ENCODE measurements around the gene AFM.

AFM gene

GRCh38 chr4:73432169-73433000 is 49.2 kb upstream of the AFM start:
- Histone ChIP-seq H3K4me1 (ENCODE audit: control insufficient read depth, insufficient read depth, low read length) (no peaks in the 10 kb centered on the region), H3K4me3 (ENCODE audit: low read depth, low read length) (no peak overlapping the region), H3K9me3 (ENCODE audit: control insufficient read depth, insufficient read depth, low read depth, low read length) (no peaks in the 10 kb centered on the region), H3K36me3 (ENCODE audit: control insufficient read depth in 2 of 2, insufficient read depth in 1 of 2, low read length in 2 of 2) (no peaks in the 10 kb centered on the region), H3K27ac (ENCODE audit: extremely low read depth, low read depth, low read length) (no peak overlapping the region)
- ChIA-PET POLR2A (no interaction called here), CTCF (interaction anchor here (0.5 to 0.9 kb wide), 2 partner anchors 11 to 120 kb away, joined by 3 read pairs; no protein-coding TSS in a partner anchor)
- TF ChIP-seq ZSCAN4 (tag by site-specific recombination; IDR thresholded peaks at IDR 0.05) (no peak), ZNF677 (tag by site-specific recombination; IDR thresholded peaks at IDR 0.05) (0 out of 2 replicates have a peak, but pooled peaks have one; percentile 23)

GRCh38 chr4:73433140-73433539 is 48.4 kb upstream of the AFM start:
- H3K4me1 ChIP-seq (ENCODE audit: control insufficient read depth, insufficient read depth, low read length), result no peaks in the 10 kb centered on the region
- POLR2A ChIA-PET, result no interaction called here
- CTCF ChIA-PET, result interaction anchor here (0.9 to 3.4 kb wide), 4 partner anchors 8 to 35 kb away, joined by 3 to 20 read pairs (median 4); no protein-coding TSS in a partner anchor

DNA sequence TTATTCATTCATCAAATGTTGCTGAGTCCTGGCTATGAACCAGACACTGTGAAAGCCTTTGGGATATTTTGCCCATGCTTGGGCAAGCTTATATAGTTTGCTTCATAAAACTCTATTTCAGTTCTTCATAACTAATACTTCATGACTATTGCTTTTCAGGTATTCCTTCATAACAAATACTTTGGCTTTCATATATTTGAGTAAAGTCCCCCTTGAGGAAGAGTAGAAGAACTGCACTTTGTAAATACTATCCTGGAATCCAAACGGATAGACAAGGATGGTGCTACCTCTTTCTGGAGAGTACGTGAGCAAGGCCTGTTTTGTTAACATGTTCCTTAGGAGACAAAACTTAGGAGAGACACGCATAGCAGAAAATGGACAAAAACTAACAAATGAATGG is 47.2 kb upstream of the AFM start:
- CTCF ChIA-PET, result interaction anchor here (1.1 to 3.4 kb wide), 3 partner anchors 10 to 33 kb away, joined by 3 to 20 read pairs (median 6); no protein-coding TSS in a partner anchor
- POLR2A ChIA-PET, result no interaction called here
- Histone ChIP-seq H3K36me3 (ENCODE audit: control insufficient read depth in 2 of 2, insufficient read depth in 1 of 2, low read length in 2 of 2) (no peaks in the 10 kb centered on the region), H3K4me3 (ENCODE audit: low read depth, low read length) (no peak overlapping the region), H3K9me3 (ENCODE audit: control insufficient read depth, insufficient read depth, low read depth, low read length) (no peaks in the 10 kb centered on the region), H3K27ac (ENCODE audit: extremely low read depth, low read depth, low read length) (no peak overlapping the region), H3K4me1 (ENCODE audit: control insufficient read depth, insufficient read depth, low read length) (no peaks in the 10 kb centered on the region)
- TF ChIP-seq ZNF341 (tag by site-specific recombination; IDR thresholded peaks at IDR 0.05; ENCODE audit: low read depth) (no peak), ZNF175 (tag by site-specific recombination; IDR thresholded peaks at IDR 0.05) (no peak), RBAK (tag by site-specific recombination; IDR thresholded peaks at IDR 0.05) (no peak), ZSCAN23 (tag by site-specific recombination; IDR thresholded peaks at IDR 0.05) (no peak), OSR2 (tag by site-specific recombination; IDR thresholded peaks at IDR 0.05) (no peak), ZNF37A (tag by site-specific recombination; IDR thresholded peaks at IDR 0.05) (no peak), ZNF404 (tag by site-specific recombination; IDR thresholded peaks at IDR 0.05) (no peak), ZEB2 (tag by site-specific recombination; IDR thresholded peaks at IDR 0.05) (no peak), ELK4 (IDR thresholded peaks at IDR 0.05; ENCODE audit: borderline replicate concordance, low read depth, low read length) (no peak), ZNF626 (tag by site-specific recombination; IDR thresholded peaks at IDR 0.05) (no peak), ZNF830 (tag by site-specific recombination; IDR thresholded peaks at IDR 0.05; ENCODE audit: low read depth) (no peak), ZFP3 (tag by site-specific recombination; IDR thresholded peaks at IDR 0.05; ENCODE audit: low read depth) (no peak)
- TF ChIP-seq, protein P1, sequence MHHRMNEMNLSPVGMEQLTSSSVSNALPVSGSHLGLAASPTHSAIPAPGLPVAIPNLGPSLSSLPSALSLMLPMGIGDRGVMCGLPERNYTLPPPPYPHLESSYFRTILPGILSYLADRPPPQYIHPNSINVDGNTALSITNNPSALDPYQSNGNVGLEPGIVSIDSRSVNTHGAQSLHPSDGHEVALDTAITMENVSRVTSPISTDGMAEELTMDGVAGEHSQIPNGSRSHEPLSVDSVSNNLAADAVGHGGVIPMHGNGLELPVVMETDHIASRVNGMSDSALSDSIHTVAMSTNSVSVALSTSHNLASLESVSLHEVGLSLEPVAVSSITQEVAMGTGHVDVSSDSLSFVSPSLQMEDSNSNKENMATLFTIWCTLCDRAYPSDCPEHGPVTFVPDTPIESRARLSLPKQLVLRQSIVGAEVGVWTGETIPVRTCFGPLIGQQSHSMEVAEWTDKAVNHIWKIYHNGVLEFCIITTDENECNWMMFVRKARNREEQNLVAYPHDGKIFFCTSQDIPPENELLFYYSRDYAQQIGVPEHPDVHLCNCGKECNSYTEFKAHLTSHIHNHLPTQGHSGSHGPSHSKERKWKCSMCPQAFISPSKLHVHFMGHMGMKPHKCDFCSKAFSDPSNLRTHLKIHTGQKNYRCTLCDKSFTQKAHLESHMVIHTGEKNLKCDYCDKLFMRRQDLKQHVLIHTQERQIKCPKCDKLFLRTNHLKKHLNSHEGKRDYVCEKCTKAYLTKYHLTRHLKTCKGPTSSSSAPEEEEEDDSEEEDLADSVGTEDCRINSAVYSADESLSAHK (tag by site-specific recombination; IDR thresholded peaks at IDR 0.05), result no peak

More at GRCh38 chr4:73433140-73433539, 48.4 kb upstream of the AFM start:
- Histone ChIP-seq H3K9me3 (ENCODE audit: control insufficient read depth, insufficient read depth, low read depth, low read length) (no peaks in the 10 kb centered on the region), H3K27ac (ENCODE audit: extremely low read depth, low read depth, low read length) (no peak overlapping the region), H3K36me3 (ENCODE audit: control insufficient read depth in 2 of 2, insufficient read depth in 1 of 2, low read length in 2 of 2) (no peaks in the 10 kb centered on the region), H3K4me3 (ENCODE audit: low read depth, low read length) (no peak overlapping the region)
- TF ChIP-seq PRDM1 (tag by site-specific recombination; IDR thresholded peaks at IDR 0.05) (no peak), ZSCAN16 (tag by site-specific recombination; IDR thresholded peaks at IDR 0.05) (no peak), ZNF776 (tag by site-specific recombination; IDR thresholded peaks at IDR 0.05; ENCODE audit: borderline replicate concordance) (no peak), ATF2 (tag by site-specific recombination; IDR thresholded peaks at IDR 0.05; ENCODE audit: low read depth) (no peak), ZBTB8A (tag by site-specific recombination; IDR thresholded peaks at IDR 0.05) (no peak), KLF7 (tag by site-specific recombination; IDR thresholded peaks at IDR 0.05; ENCODE audit: borderline replicate concordance) (no peak), ZNF354C (tag by site-specific recombination; IDR thresholded peaks at IDR 0.05; ENCODE audit: borderline replicate concordance, low read depth) (no peak), ZFP41 (tag by site-specific recombination; IDR thresholded peaks at IDR 0.05; ENCODE audit: borderline replicate concordance) (no peak), ZNF202 (tag by site-specific recombination; IDR thresholded peaks at IDR 0.05; ENCODE audit: borderline replicate concordance) (no peak), ZBTB1 (tag by site-specific recombination; IDR thresholded peaks at IDR 0.05) (no peak)

All from HEK293 (cell line).